RWPE1 (cell line): ENCODE data around the gene ELP6.

Experiments
- CTCF ChIA-PET: fragments of 350-600 bp; sonication (Branson Sonifier 250); formaldehyde crosslinking; extraction: SDS; loops from one replicate; lab custom pipeline; 2021; lab: Yijun Ruan, JAX
- POLR2A ChIA-PET: fragments of 400-600 bp; formaldehyde crosslinking; extraction: SDS; loops from one replicate; lab custom pipeline; 2020; ENCODE audit warnings: antibody characterized with exemption; ENCODE audit not compliant: low non-redundant PET; lab: Yijun Ruan, JAX
- DNase-seq: peaks from one replicate; pipeline ENCODE4 v3.0.0; 2012; ENCODE audit warnings: low spot score
- H3K27ac ChIP-seq: fragments of 450-650 bp; 2 replicates; pipeline ENCODE4 v1.5.1; 2017
- TF ChIP-seq, protein P1 (sequence below): fragments of 450-650 bp; conservative IDR thresholded peaks from 2 replicates; pipeline ENCODE4 v1.5.1; 2017; ENCODE audit warnings: low read depth, mild to moderate bottlenecking

The ELP6 gene

DNA sequence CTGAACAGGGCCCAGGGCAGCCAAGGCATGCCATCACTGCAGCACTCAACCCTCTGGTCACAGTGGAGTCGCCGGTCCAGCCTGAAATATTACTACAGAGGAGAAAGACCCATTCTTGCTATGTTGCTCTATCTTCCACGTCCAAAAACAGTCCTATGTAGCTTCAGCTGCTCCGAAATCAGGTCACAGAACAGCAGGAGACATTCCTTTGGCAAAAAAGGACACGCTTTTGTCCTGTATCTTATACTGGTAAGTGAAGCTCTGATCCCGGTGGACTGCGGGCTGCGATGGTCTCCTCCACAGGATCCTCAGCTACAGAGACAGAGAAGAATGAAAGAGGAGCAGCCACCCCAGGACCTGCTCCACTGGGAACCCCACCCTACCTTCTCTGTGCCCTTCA lies 17.6 kb downstream of the ELP6 start:
- ChIA-PET POLR2A (interaction anchor here (0.7 kb wide), 1 partner anchor 297 kb away, joined by 4 read pairs; no protein-coding TSS in a partner anchor), CTCF (interaction anchor here (0.5 to 0.6 kb wide), 2 partner anchors 59 to 463 kb away, joined by 4 to 8 read pairs; no protein-coding TSS in a partner anchor)
- H3K27ac ChIP-seq, result peak overlapping the region; percentile 19; the same call in 1 of the 2 replicates
- DNase-seq, result no peak
- TF ChIP-seq, protein P1, sequence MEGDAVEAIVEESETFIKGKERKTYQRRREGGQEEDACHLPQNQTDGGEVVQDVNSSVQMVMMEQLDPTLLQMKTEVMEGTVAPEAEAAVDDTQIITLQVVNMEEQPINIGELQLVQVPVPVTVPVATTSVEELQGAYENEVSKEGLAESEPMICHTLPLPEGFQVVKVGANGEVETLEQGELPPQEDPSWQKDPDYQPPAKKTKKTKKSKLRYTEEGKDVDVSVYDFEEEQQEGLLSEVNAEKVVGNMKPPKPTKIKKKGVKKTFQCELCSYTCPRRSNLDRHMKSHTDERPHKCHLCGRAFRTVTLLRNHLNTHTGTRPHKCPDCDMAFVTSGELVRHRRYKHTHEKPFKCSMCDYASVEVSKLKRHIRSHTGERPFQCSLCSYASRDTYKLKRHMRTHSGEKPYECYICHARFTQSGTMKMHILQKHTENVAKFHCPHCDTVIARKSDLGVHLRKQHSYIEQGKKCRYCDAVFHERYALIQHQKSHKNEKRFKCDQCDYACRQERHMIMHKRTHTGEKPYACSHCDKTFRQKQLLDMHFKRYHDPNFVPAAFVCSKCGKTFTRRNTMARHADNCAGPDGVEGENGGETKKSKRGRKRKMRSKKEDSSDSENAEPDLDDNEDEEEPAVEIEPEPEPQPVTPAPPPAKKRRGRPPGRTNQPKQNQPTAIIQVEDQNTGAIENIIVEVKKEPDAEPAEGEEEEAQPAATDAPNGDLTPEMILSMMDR, result no peak

DNA sequence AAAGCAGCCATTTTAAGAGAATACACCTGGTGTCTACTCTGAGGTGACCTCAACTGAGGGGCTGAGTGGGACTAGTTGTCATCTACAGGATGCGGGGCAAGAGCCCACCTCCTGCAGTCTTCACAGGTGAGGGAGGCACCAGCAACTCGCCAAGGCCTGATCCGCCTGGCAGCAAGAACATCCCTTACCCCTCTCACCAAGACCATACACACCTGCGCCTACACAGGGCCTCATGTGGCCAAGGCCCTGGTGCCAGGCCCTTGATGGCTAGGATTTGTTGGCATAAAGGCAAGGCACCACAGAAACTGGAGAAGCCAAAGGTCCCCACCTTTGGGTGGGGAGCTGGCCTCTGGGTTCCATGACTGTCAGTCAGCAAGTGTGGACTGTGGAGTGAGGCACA lies 18.4 kb downstream of the ELP6 start:
- POLR2A ChIA-PET, result no interaction called here
- peak overlapping the region; percentile 19; the same call in 1 of the 2 replicates for H3K27ac ChIP-seq
- CTCF ChIA-PET, result no interaction called here
- DNase-seq, result no peak
- TF ChIP-seq, protein P1, result no peak

DNA sequence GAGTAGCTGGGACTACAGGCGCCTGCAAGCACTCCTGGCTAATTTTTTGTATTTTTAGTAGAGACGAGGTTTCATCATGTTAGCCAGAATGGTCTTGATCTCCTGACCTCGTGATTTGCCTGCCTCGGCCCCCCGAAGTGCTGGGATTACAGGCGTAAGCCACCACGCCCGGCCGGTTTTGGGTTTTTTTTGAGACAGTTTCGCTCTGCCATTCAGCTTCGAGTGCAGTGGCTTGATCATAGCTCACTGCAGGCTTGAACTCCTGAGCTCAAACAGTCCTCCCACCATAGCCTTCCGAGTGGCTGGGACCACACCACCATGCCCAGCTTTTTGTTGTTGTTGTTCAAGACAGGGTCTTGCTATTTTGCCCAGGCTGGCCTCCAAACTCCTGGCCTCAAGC lies 21.7 kb downstream of the ELP6 start:
- DNase-seq, result no peak
- 0 out of 2 replicates have a peak overlapping the region, but pooled peaks have one; percentile 12 for H3K27ac ChIP-seq
- TF ChIP-seq, protein P1, result no peak
- ChIA-PET POLR2A (no interaction called here), CTCF (interaction anchor here (1.1 to 1.4 kb wide), 2 partner anchors 16 to 70 kb away, joined by 3 to 7 read pairs; partner anchors contain the start of gene SCAP)

DNA sequence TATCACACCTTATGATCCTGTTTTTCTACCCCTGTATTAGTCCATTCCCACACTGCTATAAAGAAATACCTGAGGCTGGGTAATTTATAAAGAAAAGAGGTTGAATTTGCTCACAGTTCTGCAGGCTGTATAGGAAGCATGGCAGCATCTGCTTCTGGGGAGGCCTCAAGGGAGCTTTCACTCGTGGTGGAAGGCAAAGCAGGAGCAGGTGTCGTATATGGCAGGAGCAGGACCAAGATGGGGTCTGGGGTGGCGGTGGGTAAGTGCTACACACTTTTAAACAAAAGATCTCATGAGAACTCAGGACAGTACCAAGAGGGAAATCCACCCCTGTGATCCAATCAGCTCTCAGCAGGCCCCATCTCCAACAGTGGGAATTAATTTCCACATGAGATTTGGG lies 22.3 kb downstream of the ELP6 start:
- ChIA-PET CTCF (interaction anchor here (1.1 kb wide), 1 partner anchor 16 kb away, joined by 3 read pairs; the partner anchor contains the start of gene SCAP), POLR2A (no interaction called here)
- TF ChIP-seq, protein P1, result no peak
- no peak overlapping the region for H3K27ac ChIP-seq
- no peak for DNase-seq

DNA sequence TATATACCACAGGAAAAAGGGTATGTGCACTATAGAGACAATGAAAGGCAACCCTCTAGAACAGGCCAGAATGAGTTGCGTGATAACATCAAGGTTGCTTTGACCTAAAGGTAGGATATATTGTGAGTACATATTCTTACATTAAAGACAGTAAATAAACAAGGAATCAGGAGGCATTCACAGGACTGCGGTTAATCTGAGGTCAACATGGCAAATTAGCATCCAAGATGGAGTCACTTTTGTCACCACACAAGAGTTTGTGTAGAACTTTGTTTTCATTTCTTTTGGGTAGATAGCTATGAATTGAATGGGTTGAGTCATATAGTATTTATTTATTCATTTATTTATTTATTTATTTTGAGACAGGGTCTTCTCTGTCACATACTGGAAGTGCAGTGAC lies 26.2 kb downstream of the ELP6 start:
- POLR2A ChIA-PET, result no interaction called here
- DNase-seq, result no peak
- TF ChIP-seq, protein P1, result no peak
- CTCF ChIA-PET, result no interaction called here
- peak overlapping the region; percentile 39 for H3K27ac ChIP-seq

DNA sequence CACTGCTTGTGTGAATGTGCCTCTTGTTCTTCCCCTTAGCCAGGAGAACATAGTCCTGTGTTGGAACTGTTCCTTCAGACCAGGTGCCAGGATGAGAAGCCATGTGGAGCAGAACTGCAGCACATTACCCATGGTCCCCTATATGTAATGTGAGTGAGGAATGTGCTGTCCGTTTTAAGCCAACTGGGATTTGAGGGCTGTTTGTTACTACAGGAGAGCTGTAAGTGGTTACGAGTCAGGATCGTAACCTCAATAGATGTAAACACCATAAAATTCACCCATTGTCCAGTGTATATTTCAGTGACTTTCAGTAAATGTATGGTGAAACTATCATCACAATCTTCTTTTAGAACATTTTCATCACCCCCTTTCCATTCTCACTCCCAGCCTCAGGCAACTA lies 27.7 kb downstream of the ELP6 start:
- H3K27ac ChIP-seq, result no peak overlapping the region
- ChIA-PET POLR2A (no interaction called here), CTCF (no interaction called here)
- DNase-seq, result no peak
- TF ChIP-seq, protein P1, result no peak
